ENCODE data around the gene SOX8. TPM values are rescaled to one million over a fixed set of nuclear protein-coding genes. Genes with fewer than 3 reads are reported as not detected.
A peak's percentile ranks its signal among the peaks of the same experiment; 100 is the strongest.

SOX8 gene
- total and polyA plus RNA-seq, 2 experiments from 2014 or later: 5.7 to 26.2 TPM

- ATAC-seq (no peak), DNase-seq (ENCODE audit: low spot score) (peak; percentile 34)
- Mint-ChIP-seq H3K27ac (no peak overlapping the region), H3K4me3 (peak overlapping the region; percentile 59), H3K4me1 (peaks cover 11% of the 10 kb centered on the region), H3K27me3 (ENCODE audit: insufficient read depth, low read depth, poor library complexity) (peaks cover 24% of the 10 kb centered on the region), H3K9me3 (peaks cover 7% of the 10 kb centered on the region; the same call in 2 of the 3 replicates), H3K36me3 (ENCODE audit: low read depth) (peaks cover 6% of the 10 kb centered on the region; the same call in 1 of the 3 replicates)
- Histone ChIP-seq H3K27ac (ENCODE audit: low read depth) (no peak overlapping the region), H3K9me2 (ENCODE audit: insufficient read depth) (no peaks in the 10 kb centered on the region), H3K79me2 (replicated peaks; ENCODE audit: insufficient read depth) (no peaks in the 10 kb centered on the region), H3K36me3 (ENCODE audit: insufficient read depth) (no peaks in the 10 kb centered on the region), H3K4me2 (no peak overlapping the region), H2AFZ (no peak overlapping the region), H3K27me3 (ENCODE audit: insufficient read depth) (peaks cover 9% of the 10 kb centered on the region), H3K4me3 (no peak overlapping the region), H3F3A (replicated peaks; ENCODE audit: low read depth) (0 out of 2 replicates have a peak, but pooled peaks cover 5% of the 10 kb centered on the region), H4K20me1 (replicated peaks; ENCODE audit: insufficient read depth) (0 out of 2 replicates have a peak, but pooled peaks cover 4% of the 10 kb centered on the region), H3K4me1 (ENCODE audit: insufficient read depth) (peaks cover 4% of the 10 kb centered on the region; the same call in 1 of the 2 replicates)
- TF ChIP-seq ZNF331 (CRISPR knock-in tag; IDR thresholded peaks at IDR 0.05; ENCODE audit: low read depth): no peak
- no peak for TF ChIP-seq NANOG (IDR thresholded peaks at IDR 0.05; ENCODE audit: borderline replicate concordance)
- TF ChIP-seq CREB1 (CRISPR knock-in tag; IDR thresholded peaks at IDR 0.05; ENCODE audit: low read depth): no peak
- TF ChIP-seq STAT1 (IDR thresholded peaks at IDR 0.05; ENCODE audit: unreplicated experiment): no peak
- TF ChIP-seq REST (IDR thresholded peaks at IDR 0.05; ENCODE audit: unreplicated experiment): no peak
- no peak for TF ChIP-seq ZNF114 (CRISPR knock-in tag; IDR thresholded peaks at IDR 0.05)
- no peak for TF ChIP-seq ETS1 (IDR thresholded peaks at IDR 0.05)
- no peak for TF ChIP-seq JUNB (IDR thresholded peaks at IDR 0.05; ENCODE audit: unreplicated experiment)
- TF ChIP-seq ZNF462 (CRISPR knock-in tag; IDR thresholded peaks at IDR 0.05): no peak
Measured at GRCh38 chr16:968620-969019, 12.9 kb upstream of the SOX8 start.
